Measurements from ENCODE around the gene GPN3.

The GPN3 gene

GRCh38 chr12:110468214-110469048 lies at the start of gene GPN3, which contains the start of gene FAM216A:
GPN3 (minus strand) TSS chr12:110468257; CDS start chr12:110468203, 54 bp downstream.
FAM216A (plus strand) TSS chr12:110468845; CDS start chr12:110468876, 31 bp downstream.
- H3K9ac ChIP-seq (ENCODE audit: low read depth, low read length) = peak within 1 kb of the TSS; percentile 94
- H3K36me3 ChIP-seq (ENCODE audit: control insufficient read depth, insufficient read depth, low read length) = peaks cover 4% of the 10 kb centered on the region
- no peaks in the 10 kb centered on the region for H3K4me1 ChIP-seq (ENCODE audit: control insufficient read depth, insufficient read depth, low read length)
- no peaks in the 10 kb centered on the region for H3K9me3 ChIP-seq (ENCODE audit: control insufficient read depth, insufficient read depth, low read length)
- H3K27me3 ChIP-seq (ENCODE audit: control insufficient read depth, insufficient read depth, low read length) = no peaks in the 10 kb centered on the region
- H3K4me3 ChIP-seq (ENCODE audit: low read depth, low read length) = peak within 1 kb of the TSS; percentile 81

DNA sequence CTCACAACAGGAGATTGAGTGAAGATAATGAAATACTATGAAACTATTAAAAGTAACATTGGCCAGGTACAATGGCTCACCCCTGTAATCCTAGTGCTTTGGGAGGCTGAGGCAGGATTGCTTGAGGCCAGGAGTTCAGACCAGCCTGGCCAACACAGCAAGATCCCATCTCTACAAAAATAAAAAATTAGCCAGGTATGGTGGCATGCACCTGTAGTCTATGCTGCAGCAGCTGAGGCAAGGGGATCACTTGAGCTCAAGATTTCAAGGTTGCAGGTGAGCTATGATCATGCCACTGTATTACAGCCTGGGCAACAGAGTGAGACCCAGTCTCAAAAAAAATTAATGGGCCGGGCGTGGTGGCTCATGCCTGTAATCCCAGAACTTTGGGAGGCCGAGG lies 48.9 kb upstream of the GPN3 start:
- Histone ChIP-seq H3K27me3 (ENCODE audit: control insufficient read depth, insufficient read depth, low read length) (no peaks in the 10 kb centered on the region), H3K36me3 (ENCODE audit: control insufficient read depth, insufficient read depth, low read length) (no peaks in the 10 kb centered on the region), H3K9ac (ENCODE audit: low read depth, low read length) (no peak overlapping the region), H3K9me3 (ENCODE audit: control insufficient read depth, insufficient read depth, low read length) (no peaks in the 10 kb centered on the region), H3K4me1 (ENCODE audit: control insufficient read depth, insufficient read depth, low read length) (no peaks in the 10 kb centered on the region), H3K4me3 (ENCODE audit: low read depth, low read length) (no peak overlapping the region)

GRCh38 chr12:110514363-110514762 lies 46.3 kb upstream of the GPN3 start:
- Histone ChIP-seq H3K4me3 (ENCODE audit: low read depth, low read length) (no peak overlapping the region), H3K9ac (ENCODE audit: low read depth, low read length) (no peak overlapping the region)

GRCh38 chr12:110513842-110514241 lies 45.8 kb upstream of the GPN3 start:
- no peak overlapping the region for H3K9ac ChIP-seq (ENCODE audit: low read depth, low read length)
- no peak overlapping the region for H3K4me3 ChIP-seq (ENCODE audit: low read depth, low read length)
- H3K9me3 ChIP-seq (ENCODE audit: control insufficient read depth, insufficient read depth, low read length) = no peaks in the 10 kb centered on the region
- no peaks in the 10 kb centered on the region for H3K4me1 ChIP-seq (ENCODE audit: control insufficient read depth, insufficient read depth, low read length)
- H3K27me3 ChIP-seq (ENCODE audit: control insufficient read depth, insufficient read depth, low read length) = no peaks in the 10 kb centered on the region
- no peaks in the 10 kb centered on the region for H3K36me3 ChIP-seq (ENCODE audit: control insufficient read depth, insufficient read depth, low read length)

More at GRCh38 chr12:110514363-110514762, 46.3 kb upstream of the GPN3 start:
- no peaks in the 10 kb centered on the region for H3K36me3 ChIP-seq (ENCODE audit: control insufficient read depth, insufficient read depth, low read length)
- H3K9me3 ChIP-seq (ENCODE audit: control insufficient read depth, insufficient read depth, low read length) = no peaks in the 10 kb centered on the region
- H3K27me3 ChIP-seq (ENCODE audit: control insufficient read depth, insufficient read depth, low read length) = no peaks in the 10 kb centered on the region
- H3K4me1 ChIP-seq (ENCODE audit: control insufficient read depth, insufficient read depth, low read length) = no peaks in the 10 kb centered on the region

DNA sequence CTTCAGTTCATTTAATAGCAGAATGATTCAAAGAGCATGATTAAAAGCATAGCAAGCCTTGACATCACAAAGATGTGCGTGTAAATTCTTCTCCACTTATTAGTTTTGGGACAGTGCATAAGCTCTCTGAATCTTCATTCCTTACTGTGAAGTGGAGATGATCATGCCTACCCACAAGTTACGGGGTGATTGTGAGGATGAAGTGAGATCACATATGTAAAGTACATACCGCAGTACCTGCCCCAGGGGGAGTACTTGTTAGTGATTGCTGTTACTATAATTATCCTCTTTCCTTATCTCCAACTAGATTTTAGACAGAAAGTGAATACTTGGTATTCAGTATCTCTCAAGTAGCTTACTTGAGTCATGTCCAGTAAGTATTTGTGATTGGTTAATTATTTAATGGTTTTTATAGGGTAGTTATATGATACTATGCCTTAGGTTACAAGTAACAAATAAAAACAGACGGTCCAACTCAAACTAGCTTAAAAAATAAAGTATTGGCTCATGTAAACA lies 40.1 kb upstream of the GPN3 start:
- Histone ChIP-seq H3K36me3 (ENCODE audit: control insufficient read depth, insufficient read depth, low read length) (no peaks in the 10 kb centered on the region), H3K9ac (ENCODE audit: low read depth, low read length) (no peak overlapping the region), H3K9me3 (ENCODE audit: control insufficient read depth, insufficient read depth, low read length) (no peaks in the 10 kb centered on the region), H3K4me1 (ENCODE audit: control insufficient read depth, insufficient read depth, low read length) (no peaks in the 10 kb centered on the region), H3K27me3 (ENCODE audit: control insufficient read depth, insufficient read depth, low read length) (peaks cover 6% of the 10 kb centered on the region), H3K4me3 (ENCODE audit: low read depth, low read length) (no peak overlapping the region)

DNA sequence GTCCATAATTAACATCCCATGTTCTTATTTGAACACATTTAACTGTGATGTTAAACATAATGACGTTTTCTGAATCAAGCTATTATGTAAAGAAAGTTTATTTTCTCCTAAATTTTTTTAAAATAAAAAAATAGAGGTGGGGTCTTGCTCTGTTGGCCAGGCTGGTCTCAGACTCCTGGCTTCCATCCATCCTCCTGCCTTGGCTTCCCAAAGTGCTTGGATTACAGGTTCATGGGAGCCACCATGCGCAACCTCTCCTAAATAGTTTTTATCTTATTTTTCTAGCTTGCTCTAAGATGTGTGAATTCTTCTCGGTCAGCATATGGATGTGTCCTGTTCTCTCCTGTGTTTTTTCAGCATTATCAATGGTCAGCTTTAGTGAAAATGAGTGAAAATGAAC lies 37.3 kb upstream of the GPN3 start:
- Histone ChIP-seq H3K9ac (ENCODE audit: low read depth, low read length) (no peak overlapping the region), H3K4me3 (ENCODE audit: low read depth, low read length) (no peak overlapping the region), H3K9me3 (ENCODE audit: control insufficient read depth, insufficient read depth, low read length) (no peaks in the 10 kb centered on the region), H3K27me3 (ENCODE audit: control insufficient read depth, insufficient read depth, low read length) (peaks cover 14% of the 10 kb centered on the region), H3K4me1 (ENCODE audit: control insufficient read depth, insufficient read depth, low read length) (no peaks in the 10 kb centered on the region), H3K36me3 (ENCODE audit: control insufficient read depth, insufficient read depth, low read length) (no peaks in the 10 kb centered on the region)

- no peaks in the 10 kb centered on the region for H3K4me1 ChIP-seq (ENCODE audit: control insufficient read depth, insufficient read depth, low read length)
- H3K9me3 ChIP-seq (ENCODE audit: control insufficient read depth, insufficient read depth, low read length) = no peaks in the 10 kb centered on the region
Measured at GRCh38 chr12:110503432-110503831, 35.4 kb upstream of the GPN3 start.

DNA sequence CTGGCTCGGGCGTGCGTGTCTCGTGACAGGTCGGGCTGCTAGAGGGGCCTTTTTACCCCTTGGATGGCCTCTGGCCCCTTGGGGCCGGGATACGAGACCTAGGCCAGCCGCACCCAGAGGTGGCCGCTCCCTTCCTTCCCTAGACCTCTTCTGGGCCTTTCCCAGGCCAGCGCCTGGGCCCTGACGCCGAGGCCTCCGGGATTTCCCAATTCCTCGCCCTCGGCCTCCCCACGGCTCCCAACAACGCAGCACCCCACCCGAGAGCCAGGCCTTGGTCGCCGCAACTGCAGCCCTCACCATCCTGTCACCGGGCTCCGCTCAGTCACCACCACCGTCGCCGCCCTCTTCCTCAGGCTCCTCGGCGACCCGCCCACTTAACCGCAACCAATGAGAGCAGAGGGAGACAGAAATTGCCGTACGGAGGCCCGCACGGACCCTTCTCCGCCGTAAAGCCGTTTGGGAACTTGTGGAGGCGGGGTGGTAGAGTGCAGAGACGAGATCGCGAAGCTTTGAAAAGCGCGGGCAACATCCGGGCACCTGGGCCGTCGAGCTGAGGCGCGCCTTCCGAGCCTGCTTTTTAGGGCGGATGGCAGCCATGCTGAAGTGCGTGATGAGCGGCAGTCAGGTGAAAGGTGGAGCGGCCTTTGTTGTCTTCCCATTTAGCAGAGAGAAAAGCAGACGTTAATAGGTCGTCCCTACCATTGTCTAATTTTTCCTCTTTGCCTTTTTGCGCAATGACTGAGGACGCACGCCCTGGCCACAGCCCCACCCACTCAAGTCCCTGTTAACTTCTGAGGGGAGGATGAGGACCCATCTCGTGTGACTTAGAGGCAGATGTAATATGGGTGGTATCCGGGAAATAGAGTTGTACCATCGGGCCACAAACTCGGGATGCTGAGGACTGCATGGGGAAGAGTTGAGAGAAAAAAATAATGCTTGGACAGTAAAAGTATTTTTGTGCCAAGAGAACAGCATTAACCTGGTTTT lies 34.0 kb upstream of the GPN3 start, which contains the start of the genes RAD9B and VPS29:
Gene RAD9B, plus strand, starts transcription at position 580 of the 987 bp plus-strand sequence. Its CDS starts 7 bp downstream, at position 587.
Gene VPS29, minus strand, starts transcription at position 360 of the 987 bp plus-strand sequence. Its CDS starts 60 bp downstream, at position 300.
- Histone ChIP-seq H3K9me3 (ENCODE audit: control insufficient read depth, insufficient read depth, low read length) (no peaks in the 10 kb centered on the region), H3K4me1 (ENCODE audit: control insufficient read depth, insufficient read depth, low read length) (no peaks in the 10 kb centered on the region), H3K36me3 (ENCODE audit: control insufficient read depth, insufficient read depth, low read length) (no peaks in the 10 kb centered on the region), H3K9ac (ENCODE audit: low read depth, low read length) (peak within 1 kb of the TSS; percentile 88), H3K4me3 (ENCODE audit: low read depth, low read length) (peak within 1 kb of the TSS; percentile 93), H3K27me3 (ENCODE audit: control insufficient read depth, insufficient read depth, low read length) (peaks cover 14% of the 10 kb centered on the region)

More at GRCh38 chr12:110503432-110503831, 35.4 kb upstream of the GPN3 start:
- Histone ChIP-seq H3K27me3 (ENCODE audit: control insufficient read depth, insufficient read depth, low read length) (peaks cover 14% of the 10 kb centered on the region), H3K36me3 (ENCODE audit: control insufficient read depth, insufficient read depth, low read length) (no peaks in the 10 kb centered on the region), H3K9ac (ENCODE audit: low read depth, low read length) (no peak overlapping the region), H3K4me3 (ENCODE audit: low read depth, low read length) (no peak overlapping the region)

- H3K4me1 ChIP-seq (ENCODE audit: control insufficient read depth, insufficient read depth, low read length) = no peaks in the 10 kb centered on the region
- H3K9ac ChIP-seq (ENCODE audit: low read depth, low read length) = peak overlapping the region; percentile 88
- H3K9me3 ChIP-seq (ENCODE audit: control insufficient read depth, insufficient read depth, low read length) = no peaks in the 10 kb centered on the region
- peak overlapping the region; percentile 93 for H3K4me3 ChIP-seq (ENCODE audit: low read depth, low read length)
- no peaks in the 10 kb centered on the region for H3K36me3 ChIP-seq (ENCODE audit: control insufficient read depth, insufficient read depth, low read length)
- H3K27me3 ChIP-seq (ENCODE audit: control insufficient read depth, insufficient read depth, low read length) = peaks cover 14% of the 10 kb centered on the region
Measured at GRCh38 chr12:110501399-110501751, 33.3 kb upstream of the GPN3 start.

GRCh38 chr12:110498984-110499706 lies 31.1 kb upstream of the GPN3 start:
- Histone ChIP-seq H3K4me3 (ENCODE audit: low read depth, low read length) (no peak overlapping the region), H3K9ac (ENCODE audit: low read depth, low read length) (no peak overlapping the region), H3K36me3 (ENCODE audit: control insufficient read depth, insufficient read depth, low read length) (peaks cover 3% of the 10 kb centered on the region), H3K9me3 (ENCODE audit: control insufficient read depth, insufficient read depth, low read length) (no peaks in the 10 kb centered on the region), H3K4me1 (ENCODE audit: control insufficient read depth, insufficient read depth, low read length) (no peaks in the 10 kb centered on the region), H3K27me3 (ENCODE audit: control insufficient read depth, insufficient read depth, low read length) (peaks cover 14% of the 10 kb centered on the region)

- H3K4me3 ChIP-seq (ENCODE audit: low read depth, low read length) = no peak overlapping the region
- H3K4me1 ChIP-seq (ENCODE audit: control insufficient read depth, insufficient read depth, low read length) = no peaks in the 10 kb centered on the region
- H3K27me3 ChIP-seq (ENCODE audit: control insufficient read depth, insufficient read depth, low read length) = no peaks in the 10 kb centered on the region
- H3K9me3 ChIP-seq (ENCODE audit: control insufficient read depth, insufficient read depth, low read length) = no peaks in the 10 kb centered on the region
- H3K9ac ChIP-seq (ENCODE audit: low read depth, low read length) = no peak overlapping the region
- H3K36me3 ChIP-seq (ENCODE audit: control insufficient read depth, insufficient read depth, low read length) = no peaks in the 10 kb centered on the region
Measured at GRCh38 chr12:110475426-110475825, 7.4 kb upstream of the GPN3 start.
